ENCODE results near the gene NAT14.

DNA sequence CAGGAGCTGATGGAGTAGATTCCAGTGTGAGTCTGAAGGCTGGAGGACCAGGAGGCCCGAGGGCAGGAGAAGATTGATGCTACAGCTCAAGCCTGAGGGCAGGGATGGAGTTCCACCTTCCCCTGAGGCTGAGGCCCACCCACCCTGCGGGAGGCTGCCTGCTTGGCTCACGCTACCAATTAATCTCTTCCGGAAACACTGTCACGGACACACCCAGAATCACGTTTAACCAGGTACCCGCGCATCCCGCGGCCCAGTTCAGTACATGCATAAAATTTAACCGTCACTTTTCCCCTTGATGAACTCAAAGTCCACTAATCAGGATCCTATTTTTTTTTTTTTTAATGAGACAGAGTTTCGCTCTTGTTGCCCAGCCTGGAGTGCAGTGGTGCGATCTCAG is 13.7 kb upstream of the NAT14 start:
- TF ChIP-seq, protein P1, sequence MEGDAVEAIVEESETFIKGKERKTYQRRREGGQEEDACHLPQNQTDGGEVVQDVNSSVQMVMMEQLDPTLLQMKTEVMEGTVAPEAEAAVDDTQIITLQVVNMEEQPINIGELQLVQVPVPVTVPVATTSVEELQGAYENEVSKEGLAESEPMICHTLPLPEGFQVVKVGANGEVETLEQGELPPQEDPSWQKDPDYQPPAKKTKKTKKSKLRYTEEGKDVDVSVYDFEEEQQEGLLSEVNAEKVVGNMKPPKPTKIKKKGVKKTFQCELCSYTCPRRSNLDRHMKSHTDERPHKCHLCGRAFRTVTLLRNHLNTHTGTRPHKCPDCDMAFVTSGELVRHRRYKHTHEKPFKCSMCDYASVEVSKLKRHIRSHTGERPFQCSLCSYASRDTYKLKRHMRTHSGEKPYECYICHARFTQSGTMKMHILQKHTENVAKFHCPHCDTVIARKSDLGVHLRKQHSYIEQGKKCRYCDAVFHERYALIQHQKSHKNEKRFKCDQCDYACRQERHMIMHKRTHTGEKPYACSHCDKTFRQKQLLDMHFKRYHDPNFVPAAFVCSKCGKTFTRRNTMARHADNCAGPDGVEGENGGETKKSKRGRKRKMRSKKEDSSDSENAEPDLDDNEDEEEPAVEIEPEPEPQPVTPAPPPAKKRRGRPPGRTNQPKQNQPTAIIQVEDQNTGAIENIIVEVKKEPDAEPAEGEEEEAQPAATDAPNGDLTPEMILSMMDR (IDR thresholded peaks at IDR 0.05) = no peak
- no peak for TF ChIP-seq POLR2A (IDR thresholded peaks at IDR 0.05)

All from esophagus squamous epithelium (tissue), 4 donors.